Coronary artery (tissue), 2 donors: Measurements from ENCODE around the gene THEMIS2.
"Not testable (repeated sequence)": the region's sequence is repeated elsewhere in the genome, so short reads cannot be mapped to it uniquely, and the experiment has no call there.

Source experiments
- DNase-seq: peaks from one replicate; pipeline ENCODE4 v3.0.0-alpha.2; 2017; ENCODE audit warnings: low spot score
- H3K27ac ChIP-seq, 2 donors: fragments of 200-600 bp; sonication (generic); one replicate each; pipeline ENCODE4 v1.5.1; 2016 to 2019
- H3K4me3 ChIP-seq: fragments of 200-600 bp; sonication (generic); 2 replicates; pipeline ENCODE4 v1.5.1; 2016; ENCODE audit warnings: mild to moderate bottlenecking, moderate library complexity
- CTCF ChIP-seq: fragments of 200-600 bp; sonication (generic); IDR thresholded peaks from one replicate; pipeline ENCODE4 v1.5.1; 2019; ENCODE audit warnings: antibody characterized with exemption

The THEMIS2 gene

GRCh38 chr1:27832762-27833161 is 39.6 kb upstream of the THEMIS2 start:
- no peak for DNase-seq
- Histone ChIP-seq H3K4me3 (no peak overlapping the region), H3K27ac (no peak overlapping the region)
- TF ChIP-seq CTCF, result no peak

GRCh38 chr1:27833470-27833869 is 38.9 kb upstream of the THEMIS2 start:
- Histone ChIP-seq H3K27ac (no peak overlapping the region), H3K4me3 (no peak overlapping the region)
- no peak for DNase-seq
- no peak for TF ChIP-seq CTCF

GRCh38 chr1:27835046-27835445 is 37.3 kb upstream of the THEMIS2 start:
- DNase-seq, result no peak
- Histone ChIP-seq H3K4me3 (no peak overlapping the region), H3K27ac (no peak overlapping the region)
- no peak for TF ChIP-seq CTCF

GRCh38 chr1:27835501-27835900 is 36.8 kb upstream of the THEMIS2 start:
- H3K27ac ChIP-seq, result no peak overlapping the region
- no peak for TF ChIP-seq CTCF
- no peak overlapping the region for H3K4me3 ChIP-seq
- DNase-seq, result no peak

GRCh38 chr1:27849951-27850350 is 22.4 kb upstream of the THEMIS2 start:
- DNase-seq, result no peak
- Histone ChIP-seq H3K27ac (no peak overlapping the region), H3K4me3 (no peak overlapping the region)
- no peak for TF ChIP-seq CTCF

- DNase-seq, result no peak
- no peak for TF ChIP-seq CTCF
These were observed 17.3 kb upstream of the THEMIS2 start for GRCh38 chr1:27855085-27855484.

GRCh38 chr1:27856561-27857343 is 15.6 kb upstream of the THEMIS2 start:
- H3K27ac ChIP-seq, result no peak overlapping the region
- no peak for TF ChIP-seq CTCF
- H3K4me3 ChIP-seq, result no peak overlapping the region
- DNase-seq, result no peak

More at GRCh38 chr1:27855085-27855484, 17.3 kb upstream of the THEMIS2 start:
- Histone ChIP-seq H3K27ac (no peak overlapping the region), H3K4me3 (no peak overlapping the region)

GRCh38 chr1:27857552-27857951 is 14.8 kb upstream of the THEMIS2 start:
- DNase-seq, H3K27ac ChIP-seq, H3K4me3 ChIP-seq: not testable (repeated sequence)
